ENCODE results near the gene TNFRSF9.
"Not testable (repeated sequence)": the region's sequence is repeated elsewhere in the genome, so short reads cannot be mapped to it uniquely, and the experiment has no call there.

The TNFRSF9 gene

GRCh38 chr1:7960867-7961215 is 20.2 kb upstream of the TNFRSF9 start:
- DNase-seq, result no peak

GRCh38 chr1:7960165-7960564 is 19.5 kb upstream of the TNFRSF9 start:
- peak; percentile 54 for DNase-seq

GRCh38 chr1:7956218-7957032 is 15.8 kb upstream of the TNFRSF9 start:
- DNase-seq, result no peak

GRCh38 chr1:7954683-7955082 is 14.0 kb upstream of the TNFRSF9 start:
- DNase-seq, result no peak

- DNase-seq, result peak; percentile 97
Observed at GRCh38 chr1:7953850-7954609, 13.4 kb upstream of the TNFRSF9 start.

- not testable (repeated sequence) for DNase-seq
Observed at GRCh38 chr1:7952791-7953190, 12.2 kb upstream of the TNFRSF9 start.

GRCh38 chr1:7948960-7949359 is 8.3 kb upstream of the TNFRSF9 start:
- DNase-seq, result no peak

GRCh38 chr1:7943251-7943650 is 2.6 kb upstream of the TNFRSF9 start:
- DNase-seq, result no peak

- DNase-seq, result peak; percentile 50
Observed at GRCh38 chr1:7942214-7942921, 1.7 kb upstream of the TNFRSF9 start.

GRCh38 chr1:7941437-7941793 is 776 bp upstream of the TNFRSF9 start:
- no peak for DNase-seq

- no peak for DNase-seq
Observed at GRCh38 chr1:7940034-7940433, 605 bp downstream of the TNFRSF9 start.

- no peak for DNase-seq
Observed at GRCh38 chr1:7938070-7938469, 2.6 kb downstream of the TNFRSF9 start.

- DNase-seq, result no peak
Observed at GRCh38 chr1:7932524-7933138, 8.0 kb downstream of the TNFRSF9 start.

- DNase-seq, result no peak
Observed at GRCh38 chr1:7931446-7931812, 9.2 kb downstream of the TNFRSF9 start.

- DNase-seq, result no peak
Observed at GRCh38 chr1:7930645-7931445, 9.8 kb downstream of the TNFRSF9 start.

GRCh38 chr1:7929637-7930036 is 11.0 kb downstream of the TNFRSF9 start:
- no peak for DNase-seq

GRCh38 chr1:7928247-7928646 is 12.4 kb downstream of the TNFRSF9 start:
- DNase-seq, result no peak

GRCh38 chr1:7927061-7927460 is 13.6 kb downstream of the TNFRSF9 start:
- DNase-seq, result not testable (repeated sequence)

- no peak for DNase-seq
Observed at GRCh38 chr1:7922301-7922700, 18.3 kb downstream of the TNFRSF9 start.

- DNase-seq, result no peak
Observed at GRCh38 chr1:7921796-7922195, 18.8 kb downstream of the TNFRSF9 start.

- DNase-seq, result no peak
Observed at GRCh38 chr1:7919880-7920279, 20.8 kb downstream of the TNFRSF9 start.

GRCh38 chr1:7917971-7918370 is 22.7 kb downstream of the TNFRSF9 start:
- not testable (repeated sequence) for DNase-seq

- no peak for DNase-seq
Observed at GRCh38 chr1:7916501-7916830, 24.2 kb downstream of the TNFRSF9 start.

All from OCI-M1 (cell line).